ENCODE measurements around the gene MINAR1. TPM values are rescaled to one million over a fixed set of nuclear protein-coding genes. Genes with fewer than 3 reads are reported as not detected.
A peak's percentile ranks its signal among the peaks of the same experiment; 100 is the strongest.

The MINAR1 gene
- polyA plus RNA-seq, 1 donor = 1.7 TPM

GRCh38 chr15:79432345-79433275, 474 bp downstream of the MINAR1 start:
- DNase-seq = peak; percentile 14

- no peak for DNase-seq
These were observed 1.3 kb downstream of the MINAR1 start for GRCh38 chr15:79433276-79433990.

GRCh38 chr15:79434361-79434760, 2.2 kb downstream of the MINAR1 start:
- DNase-seq = no peak

DNA sequence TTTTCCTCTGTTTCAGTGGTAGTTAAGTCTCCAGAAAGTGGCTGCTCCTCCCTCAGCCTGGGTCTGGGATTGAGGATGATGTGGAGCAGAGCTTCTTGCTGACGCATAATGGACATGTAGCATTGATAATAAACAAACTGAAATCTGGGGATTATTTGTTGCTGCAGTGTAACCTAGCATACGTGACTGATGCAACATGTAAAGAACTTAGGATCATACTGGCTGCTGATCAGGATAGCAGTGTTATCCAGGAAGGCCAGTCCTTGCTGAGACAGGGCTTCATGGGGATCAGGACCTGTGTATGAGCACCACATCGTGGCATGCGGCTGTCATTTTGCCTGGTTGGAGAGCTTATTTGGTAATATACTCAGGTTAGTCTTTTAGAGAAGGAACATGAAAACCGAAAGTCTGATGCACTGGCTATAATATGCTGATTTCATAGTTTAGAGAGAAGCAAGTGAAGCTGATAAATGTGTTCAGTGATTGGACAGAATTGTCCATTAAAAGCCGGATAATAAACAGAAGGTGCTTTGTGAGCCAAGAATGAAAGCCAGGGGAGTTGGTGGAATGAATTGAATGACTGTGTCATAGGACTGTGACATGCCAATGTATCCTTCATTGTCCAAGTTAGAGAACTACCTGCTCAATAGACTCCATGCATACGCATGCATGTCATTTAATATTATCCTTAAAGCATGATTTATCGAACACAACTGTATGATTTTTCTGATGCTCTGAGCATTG, 4.1 kb downstream of the MINAR1 start:
- no peak for DNase-seq

- DNase-seq = no peak
These were observed 5.3 kb downstream of the MINAR1 start for GRCh38 chr15:79437275-79438000.

DNA sequence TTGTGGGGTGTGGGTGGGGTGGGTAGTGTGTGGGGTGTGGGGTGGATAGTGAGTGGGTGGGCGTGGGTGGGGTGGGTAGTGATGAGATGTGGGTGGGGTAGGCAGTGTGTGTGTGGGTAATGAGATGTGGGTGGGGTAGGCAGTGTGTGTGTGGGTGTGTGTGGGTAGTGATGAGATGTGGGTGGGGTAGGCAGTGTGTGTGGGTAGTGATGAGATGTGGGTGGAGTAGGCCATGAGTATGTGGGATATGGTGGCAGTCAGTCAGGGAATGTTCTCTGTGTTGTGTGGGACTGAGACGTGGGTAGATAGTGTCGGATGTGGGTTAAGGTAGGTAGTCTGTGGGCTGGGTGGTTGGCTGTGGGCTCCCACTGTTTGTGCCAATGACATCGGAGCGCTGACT, 7.1 kb downstream of the MINAR1 start:
- no peak for DNase-seq

DNA sequence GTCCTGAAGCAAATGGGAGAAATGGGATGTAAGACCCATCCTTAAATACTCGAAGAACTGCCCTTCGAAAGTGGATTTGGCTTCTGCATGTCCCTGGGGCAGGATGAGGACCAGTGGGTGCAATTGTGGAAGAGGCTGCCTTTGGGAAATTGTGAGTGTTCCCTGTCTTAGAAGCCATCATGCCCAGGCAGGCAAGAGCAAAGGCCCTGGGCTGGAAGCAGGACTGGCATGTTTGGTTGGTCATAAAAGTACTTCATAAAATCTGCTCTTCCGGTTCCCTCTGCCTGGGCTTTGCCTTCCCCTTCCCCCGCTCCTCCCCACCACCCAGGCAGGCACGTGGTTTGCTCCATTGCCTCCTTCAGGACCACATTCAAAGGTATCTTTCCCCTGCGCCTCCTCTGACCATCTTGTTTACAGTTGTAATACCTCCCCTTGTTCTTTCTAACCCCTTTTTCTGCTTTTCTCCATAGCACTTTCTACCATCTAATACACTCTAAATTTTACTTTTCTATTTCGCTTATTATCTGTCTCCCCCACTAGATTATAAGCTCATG, 8.3 kb downstream of the MINAR1 start:
- DNase-seq = no peak

GRCh38 chr15:79442911-79443310, 10.8 kb downstream of the MINAR1 start:
- no peak for DNase-seq

DNA sequence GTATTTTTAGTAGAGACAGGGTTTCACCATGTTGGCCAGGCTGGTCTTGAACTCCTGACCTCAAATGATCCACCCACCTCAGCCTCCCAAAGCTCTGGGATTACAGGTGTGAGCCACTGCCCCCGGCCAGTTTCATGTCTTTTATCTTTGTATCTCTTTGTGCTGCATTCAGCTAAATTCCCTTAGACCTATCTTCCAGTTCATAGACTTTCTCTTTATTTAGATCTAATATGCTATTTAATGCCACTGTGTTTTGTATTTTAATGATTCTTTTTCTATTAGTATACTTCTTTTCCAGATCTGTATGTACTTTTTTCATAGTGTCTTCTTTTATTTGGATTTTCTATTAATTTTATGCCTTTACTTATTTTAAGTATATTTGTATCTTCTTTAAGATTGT, 14.9 kb downstream of the MINAR1 start:
- DNase-seq = no peak

- DNase-seq = no peak
These were observed 18.5 kb downstream of the MINAR1 start for GRCh38 chr15:79450648-79451047.

- no peak for DNase-seq
These were observed 19.3 kb downstream of the MINAR1 start for GRCh38 chr15:79451361-79451999.

DNA sequence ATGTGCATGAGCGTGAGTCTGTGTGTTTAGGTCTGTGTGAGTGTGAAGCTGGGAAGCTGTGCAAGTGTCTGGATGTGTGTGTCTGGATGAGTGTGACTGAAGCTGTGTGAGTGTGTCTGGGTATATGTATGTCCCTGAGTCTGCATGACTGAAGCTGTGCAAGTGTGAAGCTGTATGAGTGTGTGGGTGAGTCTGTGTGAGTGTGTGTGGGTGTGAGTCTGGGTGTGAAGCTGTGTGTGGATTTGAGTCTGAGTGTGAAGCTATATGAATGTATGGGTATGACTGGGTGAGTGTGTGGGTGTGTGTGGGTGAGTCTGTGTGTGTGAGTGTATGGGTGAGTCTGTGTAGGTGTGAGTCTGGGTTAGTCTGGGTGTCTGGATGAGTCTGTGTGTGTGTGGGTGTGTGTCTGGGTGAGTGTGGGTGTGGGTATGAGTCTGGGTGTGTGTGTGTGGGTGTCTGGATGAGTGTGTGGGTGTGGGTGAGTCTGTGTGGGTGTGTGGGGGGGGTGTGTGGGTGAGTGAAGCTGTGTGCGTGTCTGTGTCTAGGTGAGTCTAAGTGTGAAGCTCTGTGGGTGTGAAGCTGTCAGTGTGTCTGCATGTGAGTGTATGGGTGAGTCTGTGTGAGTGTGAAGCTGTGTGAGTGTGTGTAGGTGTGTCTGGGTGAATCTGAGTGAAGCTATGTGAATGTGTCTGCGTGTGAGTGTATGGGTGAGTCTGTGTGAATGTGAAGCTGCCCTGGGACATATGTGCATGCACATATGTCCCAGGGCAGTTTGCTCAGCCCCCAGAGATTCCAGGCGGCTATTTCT, 20.3 kb downstream of the MINAR1 start:
- DNase-seq = no peak

GRCh38 chr15:79453446-79453845, 21.3 kb downstream of the MINAR1 start:
- no peak for DNase-seq

GRCh38 chr15:79454063-79454462, 21.9 kb downstream of the MINAR1 start:
- no peak for DNase-seq

GRCh38 chr15:79455361-79455760, 23.2 kb downstream of the MINAR1 start:
- no peak for DNase-seq

DNA sequence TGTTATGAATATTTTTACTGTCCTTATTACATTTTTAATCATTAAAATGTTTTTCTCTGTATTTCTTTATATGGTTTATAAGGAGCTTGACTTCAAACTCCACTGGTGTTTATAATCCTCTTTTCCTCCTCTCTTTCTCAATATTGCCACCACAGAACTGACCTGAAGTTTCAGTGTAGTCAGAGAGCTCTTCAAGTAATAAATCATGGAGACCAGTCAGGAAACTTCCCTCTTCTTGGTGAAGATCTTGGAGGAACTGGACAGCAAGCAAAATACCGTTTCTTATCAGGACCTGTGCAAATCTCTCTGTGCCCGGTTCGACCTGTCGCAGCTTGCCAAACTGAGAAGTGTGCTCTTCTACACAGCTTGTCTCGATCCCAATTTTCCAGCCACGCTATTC, 23.8 kb downstream of the MINAR1 start:
- DNase-seq = no peak

- DNase-seq = no peak
These were observed 26.4 kb downstream of the MINAR1 start for GRCh38 chr15:79458491-79458890.

DNA sequence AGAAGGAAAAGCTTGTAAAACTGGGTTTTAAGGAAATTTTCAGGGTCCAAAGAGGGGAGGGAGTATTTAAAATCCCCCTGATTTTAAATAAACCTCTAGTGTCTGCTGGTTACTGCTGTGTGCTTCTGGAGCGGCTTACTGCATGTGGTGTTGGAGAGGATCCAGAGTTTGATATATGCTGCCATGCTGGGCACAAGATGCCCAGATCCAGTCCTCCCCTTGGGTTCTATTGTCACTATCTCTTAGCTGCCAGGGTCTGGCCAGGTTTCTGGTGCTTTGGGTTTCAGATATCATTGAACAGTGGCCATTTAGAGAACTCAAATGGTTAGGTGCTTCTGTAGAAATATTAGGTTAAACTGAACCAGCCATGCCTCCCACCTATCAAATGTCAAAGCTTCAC, 27.5 kb downstream of the MINAR1 start:
- no peak for DNase-seq

DNA sequence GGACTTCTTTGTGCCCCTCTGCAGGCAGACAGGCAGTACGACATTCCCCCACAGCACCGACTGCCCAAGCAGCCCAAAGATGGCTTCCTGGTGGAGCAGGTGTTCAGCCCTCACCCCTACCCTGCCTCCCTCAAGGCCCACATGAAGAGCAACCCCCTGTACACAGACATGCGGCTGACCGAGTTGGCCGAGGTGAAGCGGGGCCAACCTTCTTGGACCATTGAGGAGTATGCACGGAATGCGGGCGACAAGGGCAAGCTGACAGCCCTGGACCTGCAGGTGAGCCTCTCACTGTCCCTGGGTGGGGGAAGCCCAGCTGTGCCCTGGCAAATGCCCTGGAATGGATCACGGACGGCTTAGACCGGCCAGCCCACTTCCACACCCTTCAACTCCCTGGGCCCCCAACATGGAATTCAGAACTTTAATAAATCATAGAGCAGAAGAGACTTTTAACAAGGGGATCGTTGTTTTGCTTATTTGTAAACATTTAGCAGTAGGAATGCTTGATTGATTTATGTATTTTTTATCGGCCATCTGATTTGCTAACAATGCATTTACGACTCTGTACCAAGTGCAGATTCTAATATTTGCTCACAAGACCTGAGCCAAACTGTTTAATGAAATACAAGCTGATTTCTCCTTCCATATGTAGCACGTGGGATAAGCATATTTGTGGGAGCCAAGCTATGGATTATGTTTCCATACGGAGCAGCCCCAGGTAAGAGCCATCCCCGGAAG, 31.1 kb downstream of the MINAR1 start:
- no peak for DNase-seq

DNA sequence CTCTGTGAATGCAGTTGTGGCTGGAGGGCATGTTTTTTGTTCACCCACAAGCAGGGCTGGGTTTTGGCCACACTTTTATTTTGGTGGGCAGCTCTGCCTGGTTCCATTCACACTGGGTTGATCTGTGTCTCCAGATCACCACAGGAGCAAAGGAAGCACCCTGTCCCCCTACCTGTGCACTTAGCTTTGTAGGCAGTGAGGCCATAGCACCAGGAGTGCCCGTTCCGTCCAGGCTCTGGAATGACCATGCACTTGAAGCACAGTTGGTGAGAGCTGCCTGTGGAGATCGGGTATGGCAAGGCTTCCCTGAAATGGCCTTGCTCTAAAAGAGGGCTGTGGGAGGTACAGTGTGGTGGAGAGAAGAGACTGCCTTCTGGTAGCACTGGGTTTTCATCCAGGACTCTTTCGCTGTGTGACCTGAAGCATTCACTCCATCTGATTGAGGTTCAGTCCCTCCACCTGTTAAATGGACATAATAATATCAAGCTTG, 31.7 kb downstream of the MINAR1 start:
- no peak for DNase-seq

All from hindlimb muscle (tissue), 1 donor.